K562 (cell line): ENCODE results near the gene ABCC10.

ENCODE experiments used
- BRF1 ChIP-seq: IDR thresholded peaks from 3 replicates; pipeline ENCODE4 v1.6.1; 2011; ENCODE audit warnings: borderline replicate concordance, mild to moderate bottlenecking; ENCODE audit not compliant: insufficient read length; ENCODE audit errors: extremely low read depth
- CBFA2T2 ChIP-seq: fragments of 450-650 bp; conservative IDR thresholded peaks from 2 replicates; pipeline ENCODE4 v1.6.1; 2017; ENCODE audit warnings: mild to moderate bottlenecking
- JUN ChIP-seq, 2 experiments: sonication (generic) in 1 of 2; formaldehyde crosslinking in 1 of 2; IDR thresholded peaks; 2 replicates each; pipeline versions ENCODE4 v1.6.1 to v1.8.0; 2012 to 2022; ENCODE audit warnings: borderline replicate concordance in 2 of 2, mild to moderate bottlenecking in 2 of 2, improper control_type of control experiment in 1 of 2, low read depth in 1 of 2, low read length in 1 of 2, missing genetic modification reagents in 1 of 2
- MECOM ChIP-seq: fragments of 250-450 bp; sonication (Bioruptor Pico); IDR thresholded peaks from 2 replicates; pipeline ENCODE4 v1.8.0; 2022; ENCODE audit warnings: inconsistent platforms
- MXI1 ChIP-seq: IDR thresholded peaks from 2 replicates; pipeline ENCODE4 v1.6.1; 2011; ENCODE audit warnings: low read depth, mild to moderate bottlenecking, improper control_type of control experiment, low read length
- NRF1 ChIP-seq, 2 experiments: fragments of 450-650 bp; IDR thresholded peaks in 1 of 2; conservative IDR thresholded peaks in 1 of 2; 2 replicates each; pipeline ENCODE4 v1.6.1; 2014; ENCODE audit warnings: mild to moderate bottlenecking in 2 of 2
- POLR2A ChIP-seq: fragments of 450-650 bp; conservative IDR thresholded peaks from 2 replicates; pipeline ENCODE4 v1.6.1; 2016
- SIX5 ChIP-seq, 2 experiments: IDR thresholded peaks; 2 replicates each; pipeline ENCODE4 v1.6.1; 2011; ENCODE audit warnings: low read length in 2 of 2, borderline replicate concordance in 1 of 2, low read depth in 1 of 2, mild to moderate bottlenecking in 1 of 2, moderate library complexity in 1 of 2; ENCODE audit not compliant: insufficient read depth in 1 of 2
- SOX6 ChIP-seq: fragments of 450-650 bp; IDR thresholded peaks from 2 replicates; pipeline ENCODE4 v1.6.1; 2014; ENCODE audit warnings: mild to moderate bottlenecking
- YY1 ChIP-seq, 3 experiments: IDR thresholded peaks; 2 replicates each; pipeline ENCODE4 v1.6.1; 2011; ENCODE audit warnings: low read length in 2 of 3, mild to moderate bottlenecking in 2 of 3, moderate library complexity in 2 of 3, borderline replicate concordance in 1 of 3, control low read depth in 1 of 3, low read depth in 1 of 3; ENCODE audit not compliant: insufficient read depth in 3 of 3, insufficient replicate concordance in 2 of 3, control insufficient read depth in 1 of 3, insufficient read length in 1 of 3; ENCODE audit errors: extremely low read depth in 1 of 3
- ZKSCAN3 ChIP-seq: fragments of 250-450 bp; sonication (Bioruptor Pico); IDR thresholded peaks from 2 replicates; pipeline ENCODE4 v1.4.0; 2020
- TF ChIP-seq, protein P1 (sequence below), 3 experiments: IDR thresholded peaks in 2 of 3; conservative IDR thresholded peaks in 1 of 3; 2 replicates each; pipeline ENCODE4 v1.5.1; 2011 to 2012; ENCODE audit warnings: low read length in 3 of 3, mild to moderate bottlenecking in 3 of 3, control low read depth in 2 of 3, improper control_type of control experiment in 1 of 3, inconsistent platforms in 1 of 3, low read depth in 1 of 3, mixed read lengths in 1 of 3, moderate library complexity in 1 of 3; ENCODE audit not compliant: insufficient read depth in 2 of 3
- TF ChIP-seq, protein P2 (sequence below): sonication (generic); formaldehyde crosslinking; IDR thresholded peaks from 2 replicates; pipeline ENCODE4 v1.5.0; 2020; ENCODE audit warnings: missing genetic modification reagents

DNA sequence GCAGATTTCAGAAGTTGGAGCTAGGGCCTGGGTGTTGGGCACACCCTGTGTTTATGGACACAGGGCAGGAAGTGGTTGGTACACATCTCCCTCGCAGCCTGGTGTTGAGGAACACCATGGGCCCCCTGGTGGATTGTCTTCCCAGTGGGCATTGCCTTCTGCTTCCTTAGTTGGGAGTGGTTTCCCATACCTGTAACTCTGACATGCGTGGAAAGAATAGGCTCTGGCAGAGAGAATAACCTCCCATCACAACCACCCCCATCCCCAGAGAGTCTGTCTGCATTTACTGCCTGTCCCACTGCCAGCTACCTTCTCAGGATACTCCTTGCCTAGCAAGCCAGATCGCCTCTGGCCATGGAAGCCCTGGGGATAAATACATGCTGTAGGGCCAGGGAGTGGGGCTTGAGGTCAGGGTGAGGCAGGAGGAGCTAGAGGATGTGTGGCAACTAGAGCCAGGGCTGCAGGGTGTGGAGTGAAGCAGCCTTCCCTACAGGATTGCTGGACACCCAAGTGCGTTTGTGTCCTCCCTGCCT is 68.1 kb downstream of the ABCC10 start:
- TF ChIP-seq JUN (IDR thresholded peaks at IDR 0.05; ENCODE audit: borderline replicate concordance, low read depth, low read length) (no peak), JUN (CRISPR knock-in tag; IDR thresholded peaks at IDR 0.05; ENCODE audit: borderline replicate concordance) (no peak), MECOM (CRISPR knock-in tag) (no peak), BRF1 (no peak), MXI1 (no peak), POLR2A (no peak), SOX6 (no peak), NRF1 (conservative IDR thresholded peaks at IDR 0.05 in 1 of 2, IDR thresholded peaks at IDR 0.05 in 1 of 2) (no peak), SIX5 (IDR thresholded peaks at IDR 0.05; ENCODE audit: borderline replicate concordance in 1 of 2, insufficient read depth in 1 of 2, low read depth in 1 of 2, low read length in 2 of 2) (no peak), YY1 (IDR thresholded peaks at IDR 0.05; ENCODE audit: borderline replicate concordance in 1 of 3, control insufficient read depth in 1 of 3, extremely low read depth in 1 of 3, insufficient read depth in 3 of 3, insufficient read length in 1 of 3, insufficient replicate concordance in 2 of 3, low read depth in 1 of 3, low read length in 2 of 3) (no peak), ZKSCAN3 (CRISPR knock-in tag) (no peak), CBFA2T2 (no peak)
- TF ChIP-seq, protein P1, sequence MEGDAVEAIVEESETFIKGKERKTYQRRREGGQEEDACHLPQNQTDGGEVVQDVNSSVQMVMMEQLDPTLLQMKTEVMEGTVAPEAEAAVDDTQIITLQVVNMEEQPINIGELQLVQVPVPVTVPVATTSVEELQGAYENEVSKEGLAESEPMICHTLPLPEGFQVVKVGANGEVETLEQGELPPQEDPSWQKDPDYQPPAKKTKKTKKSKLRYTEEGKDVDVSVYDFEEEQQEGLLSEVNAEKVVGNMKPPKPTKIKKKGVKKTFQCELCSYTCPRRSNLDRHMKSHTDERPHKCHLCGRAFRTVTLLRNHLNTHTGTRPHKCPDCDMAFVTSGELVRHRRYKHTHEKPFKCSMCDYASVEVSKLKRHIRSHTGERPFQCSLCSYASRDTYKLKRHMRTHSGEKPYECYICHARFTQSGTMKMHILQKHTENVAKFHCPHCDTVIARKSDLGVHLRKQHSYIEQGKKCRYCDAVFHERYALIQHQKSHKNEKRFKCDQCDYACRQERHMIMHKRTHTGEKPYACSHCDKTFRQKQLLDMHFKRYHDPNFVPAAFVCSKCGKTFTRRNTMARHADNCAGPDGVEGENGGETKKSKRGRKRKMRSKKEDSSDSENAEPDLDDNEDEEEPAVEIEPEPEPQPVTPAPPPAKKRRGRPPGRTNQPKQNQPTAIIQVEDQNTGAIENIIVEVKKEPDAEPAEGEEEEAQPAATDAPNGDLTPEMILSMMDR (IDR thresholded peaks at IDR 0.05 in 2 of 3, conservative IDR thresholded peaks at IDR 0.05 in 1 of 3; ENCODE audit: insufficient read depth in 2 of 3, low read depth in 1 of 3, low read length in 3 of 3) = peak; percentile 13 to 28 (median 22); a peak in 1 of 6 replicates
- TF ChIP-seq, protein P2, sequence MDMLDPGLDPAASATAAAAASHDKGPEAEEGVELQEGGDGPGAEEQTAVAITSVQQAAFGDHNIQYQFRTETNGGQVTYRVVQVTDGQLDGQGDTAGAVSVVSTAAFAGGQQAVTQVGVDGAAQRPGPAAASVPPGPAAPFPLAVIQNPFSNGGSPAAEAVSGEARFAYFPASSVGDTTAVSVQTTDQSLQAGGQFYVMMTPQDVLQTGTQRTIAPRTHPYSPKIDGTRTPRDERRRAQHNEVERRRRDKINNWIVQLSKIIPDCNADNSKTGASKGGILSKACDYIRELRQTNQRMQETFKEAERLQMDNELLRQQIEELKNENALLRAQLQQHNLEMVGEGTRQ (CRISPR knock-in tag) = no peak
